HepG2 (cell line): ENCODE measurements around the gene TBC1D16. TPM values are rescaled to one million over a fixed set of nuclear protein-coding genes. Genes with fewer than 3 reads are reported as not detected.

ENCODE experiments used
- ARID5B ChIP-seq: IDR thresholded peaks from 2 replicates; pipeline ENCODE4 v1.4.0; 2020; ENCODE audit warnings: mild to moderate bottlenecking, missing genetic modification reagents
- ATF2 ChIP-seq: sonication (generic); formaldehyde crosslinking; IDR thresholded peaks from 2 replicates; pipeline ENCODE4 v1.4.0; 2020; ENCODE audit warnings: missing genetic modification reagents
- CREBL2 ChIP-seq: sonication (generic); formaldehyde crosslinking; IDR thresholded peaks from 2 replicates; pipeline ENCODE4 v1.8.1; 2023; ENCODE audit warnings: missing genetic modification reagents, mild to moderate bottlenecking, borderline replicate concordance
- ELK4 ChIP-seq: sonication (generic); formaldehyde crosslinking; IDR thresholded peaks from 2 replicates; pipeline ENCODE4 v1.9.0; 2021; ENCODE audit warnings: missing genetic modification reagents, borderline replicate concordance
- NCOR1 ChIP-seq: fragments of 200-600 bp; sonication (generic); IDR thresholded peaks from 2 replicates; pipeline ENCODE4 v1.7.0; 2017; ENCODE audit warnings: antibody characterized with exemption, low read length, borderline replicate concordance
- NFIC ChIP-seq: IDR thresholded peaks from 2 replicates; pipeline ENCODE4 v1.6.1; 2012; ENCODE audit warnings: mild to moderate bottlenecking, low read length, inconsistent platforms
- PAXIP1 ChIP-seq: sonication (generic); formaldehyde crosslinking; conservative IDR thresholded peaks from 2 replicates; pipeline ENCODE4 v1.4.0; 2020; ENCODE audit warnings: mild to moderate bottlenecking, missing genetic modification reagents, moderate library complexity
- SMARCC2 ChIP-seq: fragments of 450-650 bp; IDR thresholded peaks from 2 replicates; pipeline ENCODE4 v1.6.1; 2017; ENCODE audit warnings: antibody characterized with exemption, mild to moderate bottlenecking
- ZBTB33 ChIP-seq: sonication (generic); formaldehyde crosslinking; IDR thresholded peaks from 2 replicates; pipeline ENCODE4 v1.4.0; 2020; ENCODE audit warnings: missing genetic modification reagents
- ZMYM3 ChIP-seq: sonication (generic); formaldehyde crosslinking; IDR thresholded peaks from 2 replicates; pipeline ENCODE4 v1.5.1; 2020; ENCODE audit warnings: mild to moderate bottlenecking, missing genetic modification reagents
- ZNF329 ChIP-seq: sonication (generic); formaldehyde crosslinking; IDR thresholded peaks from 2 replicates; pipeline ENCODE4 v1.9.0; 2021; ENCODE audit warnings: low read depth, mild to moderate bottlenecking, missing genetic modification reagents
- ZNF484 ChIP-seq: sonication (generic); formaldehyde crosslinking; IDR thresholded peaks from 2 replicates; pipeline ENCODE4 v1.5.1; 2020; ENCODE audit warnings: mild to moderate bottlenecking, low read depth, missing genetic modification reagents, borderline replicate concordance
- ZNF550 ChIP-seq: sonication (generic); formaldehyde crosslinking; IDR thresholded peaks from 2 replicates; pipeline ENCODE4 v1.4.0; 2020; ENCODE audit warnings: mild to moderate bottlenecking, missing genetic modification reagents, borderline replicate concordance
- ZNF7 ChIP-seq: IDR thresholded peaks from 2 replicates; pipeline ENCODE4 v1.6.1; 2016; ENCODE audit warnings: missing biosample characterization, missing genetic modification reagents
- ZNF781 ChIP-seq: sonication (generic); formaldehyde crosslinking; IDR thresholded peaks from 2 replicates; pipeline ENCODE4 v1.5.1; 2020; ENCODE audit warnings: borderline replicate concordance, mild to moderate bottlenecking, missing genetic modification reagents; ENCODE audit errors: not compliant biosample characterization
- ZNF784 ChIP-seq: sonication (generic); formaldehyde crosslinking; IDR thresholded peaks from 2 replicates; pipeline ENCODE4 v1.5.1; 2020; ENCODE audit warnings: missing genetic modification reagents, mild to moderate bottlenecking, borderline replicate concordance
- polyA plus RNA-seq, 8 experiments: library from polyadenylated mRNA; depleted of rRNA in 3 of 8; stranded (reverse) in 7 of 8; unstranded in 1 of 8; fragments of >200 nt; fragmentation: Illumina TruSeq in 4 of 8; extraction: Trizol in 4 of 8; gene quantifications; 2 replicates each; pipeline versions ENCODE4 v1.2.1 to v1.2.3, GENCODE V29; 2011 to 2016; ENCODE audit warnings: low read depth in 4 of 8, missing spikeins in 1 of 8, mixed read lengths in 1 of 8; ENCODE audit not compliant: insufficient read depth in 1 of 8
- total RNA-seq, 5 experiments: library from RNA; depleted of rRNA; stranded (reverse); fragments of >200 nt; fragmentation: Illumina TruSeq; extraction: Trizol; gene quantifications; 2 replicates each; pipeline ENCODE4 v1.2.3, GENCODE V29; 2016; ENCODE audit warnings: low read depth in 1 of 5

The TBC1D16 gene
- total and polyA plus RNA-seq, 2 of the 13 experiments (the other 11 are each of a cell fraction or from before 2014, with no cell fraction given): 14.9 to 24.9 TPM

GRCh38 chr17:80045703-80046102 is 10.0 kb upstream of the TBC1D16 start (continued):
- TF ChIP-seq NFIC (peak; percentile 67), SMARCC2 (no peak), ZNF484 (CRISPR knock-in tag) (no peak), NCOR1 (no peak), ZNF329 (CRISPR knock-in tag) (no peak), PAXIP1 (CRISPR knock-in tag) (no peak), ZNF7 (CRISPR knock-in tag) (no peak), ELK4 (CRISPR knock-in tag) (no peak), ZMYM3 (CRISPR knock-in tag) (no peak), ZNF781 (CRISPR knock-in tag) (no peak), ZBTB33 (peak; percentile 43; the same call in 1 of the 2 replicates), ZNF784 (CRISPR knock-in tag) (peak; percentile 42; the same call in 1 of the 2 replicates), CREBL2 (no peak), ZNF550 (CRISPR knock-in tag) (no peak), ARID5B (peak; percentile 35; the same call in 1 of the 2 replicates), ATF2 (CRISPR knock-in tag) (no peak)
